ENCODE results near the gene THAP9. TPM values are rescaled to one million over a fixed set of nuclear protein-coding genes. Genes with fewer than 3 reads are reported as not detected.

Gene THAP9
- total RNA-seq, 2 experiments from 2014 or later, result 3.5 to 4.4 TPM

GRCh38 chr4:82965763-82966162 lies 65.2 kb downstream of the THAP9 start:
- H3K27me3 Mint-ChIP-seq, result no peaks in the 10 kb centered on the region
- H3K9me3 Mint-ChIP-seq, result no peaks in the 10 kb centered on the region
- peaks cover 4% of the 10 kb centered on the region for H3K4me1 Mint-ChIP-seq (ENCODE audit: low read depth)
- H3K4me3 Mint-ChIP-seq, result no peak overlapping the region
- ChIA-PET POLR2A (no interaction called here), CTCF (interaction anchor here (1.5 kb wide), 1 partner anchor 29 kb away, joined by 3 read pairs; no protein-coding TSS in a partner anchor)
- TF ChIP-seq, protein P1, sequence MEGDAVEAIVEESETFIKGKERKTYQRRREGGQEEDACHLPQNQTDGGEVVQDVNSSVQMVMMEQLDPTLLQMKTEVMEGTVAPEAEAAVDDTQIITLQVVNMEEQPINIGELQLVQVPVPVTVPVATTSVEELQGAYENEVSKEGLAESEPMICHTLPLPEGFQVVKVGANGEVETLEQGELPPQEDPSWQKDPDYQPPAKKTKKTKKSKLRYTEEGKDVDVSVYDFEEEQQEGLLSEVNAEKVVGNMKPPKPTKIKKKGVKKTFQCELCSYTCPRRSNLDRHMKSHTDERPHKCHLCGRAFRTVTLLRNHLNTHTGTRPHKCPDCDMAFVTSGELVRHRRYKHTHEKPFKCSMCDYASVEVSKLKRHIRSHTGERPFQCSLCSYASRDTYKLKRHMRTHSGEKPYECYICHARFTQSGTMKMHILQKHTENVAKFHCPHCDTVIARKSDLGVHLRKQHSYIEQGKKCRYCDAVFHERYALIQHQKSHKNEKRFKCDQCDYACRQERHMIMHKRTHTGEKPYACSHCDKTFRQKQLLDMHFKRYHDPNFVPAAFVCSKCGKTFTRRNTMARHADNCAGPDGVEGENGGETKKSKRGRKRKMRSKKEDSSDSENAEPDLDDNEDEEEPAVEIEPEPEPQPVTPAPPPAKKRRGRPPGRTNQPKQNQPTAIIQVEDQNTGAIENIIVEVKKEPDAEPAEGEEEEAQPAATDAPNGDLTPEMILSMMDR (IDR thresholded peaks at IDR 0.05), result no peak
- no peak for DNase-seq
- intact Hi-C loops (cut with micrococcal nuclease), result no loop called here
- peaks cover 51% of the 10 kb centered on the region for H3K36me3 Mint-ChIP-seq (ENCODE audit: low read depth)
- no peak for ATAC-seq
- no peak overlapping the region for H3K27ac Mint-ChIP-seq

DNA sequence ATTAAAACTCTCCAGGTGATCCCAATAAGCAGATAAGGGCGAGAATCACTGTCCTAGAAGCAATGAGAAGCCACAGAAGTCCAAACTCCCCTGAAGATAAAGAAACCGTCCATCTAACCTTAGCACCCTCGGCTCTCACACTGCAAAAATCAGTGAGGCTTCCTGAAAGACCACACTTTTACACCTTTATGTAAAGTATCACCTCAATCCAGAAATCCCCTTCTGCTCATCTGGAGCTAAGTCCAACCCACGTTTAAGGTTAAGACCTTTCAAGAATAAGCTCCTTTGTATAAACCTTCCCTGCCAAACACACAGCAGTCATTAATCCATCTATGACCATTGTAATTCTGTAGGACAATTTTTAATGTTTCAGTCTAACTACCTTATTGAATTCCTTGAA lies 68.4 kb downstream of the THAP9 start:
- peak overlapping the region; percentile 43 for H3K27ac Mint-ChIP-seq
- H3K4me1 Mint-ChIP-seq (ENCODE audit: low read depth), result peaks cover 4% of the 10 kb centered on the region
- POLR2A ChIA-PET, result interaction anchor here (1.2 kb wide), 1 partner anchor 64 kb away, joined by 3 read pairs; no protein-coding TSS in a partner anchor
- intact Hi-C loops (cut with micrococcal nuclease), result no loop called here
- no peaks in the 10 kb centered on the region for H3K9me3 Mint-ChIP-seq
- TF ChIP-seq, protein P1 (IDR thresholded peaks at IDR 0.05), result no peak
- DNase-seq, result no peak
- no peak for ATAC-seq
- no peaks in the 10 kb centered on the region for H3K27me3 Mint-ChIP-seq
- CTCF ChIA-PET, result interaction anchor here (1.3 kb wide), 1 partner anchor 45 kb away, joined by 3 read pairs; no protein-coding TSS in a partner anchor
- H3K4me3 Mint-ChIP-seq, result no peak overlapping the region
- peaks cover 49% of the 10 kb centered on the region for H3K36me3 Mint-ChIP-seq (ENCODE audit: low read depth)

DNA sequence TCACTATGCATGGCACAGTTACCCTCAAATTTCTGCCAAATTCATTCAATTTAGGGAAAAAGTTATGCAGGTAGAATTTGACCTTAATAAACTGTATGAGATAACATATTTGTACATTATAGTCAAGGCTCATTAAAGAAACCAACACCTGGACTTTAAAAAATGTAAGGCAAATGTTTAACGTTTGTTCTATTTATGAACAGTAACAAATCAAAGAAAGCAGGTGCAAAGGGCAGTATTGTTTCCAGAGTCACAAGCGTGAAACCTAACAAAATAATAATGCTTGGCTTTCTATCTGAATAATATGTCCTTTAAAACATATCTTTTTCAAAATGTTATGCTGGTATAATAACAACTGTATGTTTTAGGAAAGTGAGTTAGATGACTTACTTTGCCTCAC lies 68.9 kb downstream of the THAP9 start:
- Mint-ChIP-seq H3K9me3 (no peaks in the 10 kb centered on the region), H3K4me1 (ENCODE audit: low read depth) (peaks cover 4% of the 10 kb centered on the region), H3K27me3 (no peaks in the 10 kb centered on the region), H3K36me3 (ENCODE audit: low read depth) (peaks cover 49% of the 10 kb centered on the region), H3K4me3 (no peak overlapping the region), H3K27ac (no peak overlapping the region)
- ChIA-PET CTCF (no interaction called here), POLR2A (interaction anchor here (1.2 kb wide), 1 partner anchor 64 kb away, joined by 3 read pairs; no protein-coding TSS in a partner anchor)
- ATAC-seq (no peak), DNase-seq (no peak)
- intact Hi-C loops (cut with micrococcal nuclease), result no loop called here
- TF ChIP-seq, protein P1 (IDR thresholded peaks at IDR 0.05), result no peak

Other genes with a start within 250 kb of the THAP9 start
- gene SCD5, start 101.9 kb upstream of the THAP9 start, total RNA-seq, result 1 to 10 TPM; 1.6 to 2.2 TPM
- 10 to 100 TPM; 76.0 to 77.1 TPM for gene SEC31A, start 9.6 kb upstream of the THAP9 start, total RNA-seq
- 10 to 100 TPM; 28.0 to 29.1 TPM for gene LIN54, start 110.1 kb downstream of the THAP9 start, total RNA-seq
- 10 to 100 TPM; 38.4 to 38.8 TPM for gene COPS4, start 134.4 kb downstream of the THAP9 start, total RNA-seq
- gene PLAC8, start 214.0 kb downstream of the THAP9 start, total RNA-seq, result 100 to 1,000 TPM in 1 of 2 experiments, 10 to 100 TPM in 1; 88.7 to 101 TPM

Data from activated CD8-positive, alpha-beta T cell treated with anti-CD3 and anti-CD28 coated beads for 36 hours (primary cell).